H1 (cell line): ENCODE measurements around the gene CAMK2D. TPM values are rescaled to one million over a fixed set of nuclear protein-coding genes. Genes with fewer than 3 reads are reported as not detected.

Source experiments
- FOSL1 ChIP-seq: IDR thresholded peaks from 2 replicates; pipeline ENCODE4 v1.6.1; 2011; ENCODE audit warnings: mild to moderate bottlenecking, low read depth, low read length, moderate library complexity; ENCODE audit not compliant: insufficient read depth
- GABPA ChIP-seq: IDR thresholded peaks from 2 replicates; pipeline ENCODE4 v1.6.1; 2011; ENCODE audit warnings: mild to moderate bottlenecking, low read length, moderate library complexity, borderline replicate concordance; ENCODE audit not compliant: insufficient read depth
- HDAC2 ChIP-seq, 2 experiments: fragments of 300-600 bp in 1 of 2; sonication (generic) in 1 of 2; IDR thresholded peaks; 2 replicates each; pipeline ENCODE4 v1.6.1; 2011 to 2012; ENCODE audit warnings: low read depth in 2 of 2, low read length in 2 of 2, mild to moderate bottlenecking in 2 of 2, moderate library complexity in 2 of 2, borderline replicate concordance in 1 of 2, inconsistent platforms in 1 of 2
- MAFK ChIP-seq: IDR thresholded peaks from 2 replicates; pipeline ENCODE4 v1.6.1; 2012; ENCODE audit warnings: low read depth, mild to moderate bottlenecking, improper control_type of control experiment, low read length
- POLR2AphosphoS5 ChIP-seq: IDR thresholded peaks from 2 replicates; pipeline ENCODE4 v1.6.1; 2011; ENCODE audit warnings: low read depth, low read length
- polyA plus RNA-seq, 7 experiments: library from polyadenylated mRNA; depleted of rRNA in 3 of 7; stranded (reverse) in 5 of 7; unstranded in 2 of 7; fragments of >200 nt in 5 of 7; fragments of 200-250 nt in 2 of 7; gene quantifications; 1 replicate in 5 of 7; 2 replicates in 1 of 7; 4 replicates in 1 of 7; pipeline versions ENCODE4 v1.2.1 to v1.2.3, GENCODE V29; 2011 to 2013; ENCODE audit warnings: missing spikeins in 2 of 7, mixed read lengths in 2 of 7
- total RNA-seq: library from RNA; stranded (reverse); fragmentation: NEBNext Ultra II Directional; extraction: Animal tissue kit (Norgen Biotek cat#: 25700); gene quantifications from 2 replicates; pipeline ENCODE4 v1.2.1, GENCODE V29; 2021
- TF ChIP-seq, protein P1 (sequence below): fragments of 300-600 bp; sonication (generic); IDR thresholded peaks from 2 replicates; pipeline ENCODE4 v1.7.1; 2012; ENCODE audit warnings: low read length, moderate library complexity, mild to moderate bottlenecking, inconsistent platforms; ENCODE audit not compliant: insufficient replicate concordance
- TF ChIP-seq, protein P2 (sequence below): IDR thresholded peaks from 2 replicates; pipeline ENCODE4 v1.6.1; 2012; ENCODE audit warnings: inconsistent platforms
- TF ChIP-seq, protein P3 (sequence below): IDR thresholded peaks from 2 replicates; pipeline ENCODE4 v1.6.1; 2012; ENCODE audit warnings: inconsistent platforms

CAMK2D gene
- total and polyA plus RNA-seq, 2 of the 8 experiments (the other 6 are each of a cell fraction or from before 2014, with no cell fraction given), result 3.2 to 7.0 TPM

DNA sequence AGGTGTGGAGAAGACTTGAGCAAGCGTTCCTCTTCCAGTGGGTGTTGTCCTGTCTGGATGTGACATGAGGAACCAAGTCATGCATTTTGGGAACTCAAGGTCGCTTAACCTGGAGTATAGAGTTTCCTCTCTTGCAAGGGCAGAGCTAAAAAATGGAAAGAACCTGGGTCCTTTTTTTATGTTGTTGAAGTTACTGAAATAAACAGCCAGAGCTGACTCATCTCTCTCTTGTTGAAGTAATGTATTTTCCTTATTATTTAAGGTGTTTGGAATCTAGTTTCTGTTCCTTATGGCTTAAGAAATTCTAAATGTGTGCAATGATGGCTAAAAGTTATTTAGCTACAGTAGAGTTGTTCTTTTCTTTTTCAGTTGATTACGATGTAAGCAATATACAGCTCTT lies 314.5 kb downstream of the CAMK2D start (continued):
- TF ChIP-seq, protein P1, sequence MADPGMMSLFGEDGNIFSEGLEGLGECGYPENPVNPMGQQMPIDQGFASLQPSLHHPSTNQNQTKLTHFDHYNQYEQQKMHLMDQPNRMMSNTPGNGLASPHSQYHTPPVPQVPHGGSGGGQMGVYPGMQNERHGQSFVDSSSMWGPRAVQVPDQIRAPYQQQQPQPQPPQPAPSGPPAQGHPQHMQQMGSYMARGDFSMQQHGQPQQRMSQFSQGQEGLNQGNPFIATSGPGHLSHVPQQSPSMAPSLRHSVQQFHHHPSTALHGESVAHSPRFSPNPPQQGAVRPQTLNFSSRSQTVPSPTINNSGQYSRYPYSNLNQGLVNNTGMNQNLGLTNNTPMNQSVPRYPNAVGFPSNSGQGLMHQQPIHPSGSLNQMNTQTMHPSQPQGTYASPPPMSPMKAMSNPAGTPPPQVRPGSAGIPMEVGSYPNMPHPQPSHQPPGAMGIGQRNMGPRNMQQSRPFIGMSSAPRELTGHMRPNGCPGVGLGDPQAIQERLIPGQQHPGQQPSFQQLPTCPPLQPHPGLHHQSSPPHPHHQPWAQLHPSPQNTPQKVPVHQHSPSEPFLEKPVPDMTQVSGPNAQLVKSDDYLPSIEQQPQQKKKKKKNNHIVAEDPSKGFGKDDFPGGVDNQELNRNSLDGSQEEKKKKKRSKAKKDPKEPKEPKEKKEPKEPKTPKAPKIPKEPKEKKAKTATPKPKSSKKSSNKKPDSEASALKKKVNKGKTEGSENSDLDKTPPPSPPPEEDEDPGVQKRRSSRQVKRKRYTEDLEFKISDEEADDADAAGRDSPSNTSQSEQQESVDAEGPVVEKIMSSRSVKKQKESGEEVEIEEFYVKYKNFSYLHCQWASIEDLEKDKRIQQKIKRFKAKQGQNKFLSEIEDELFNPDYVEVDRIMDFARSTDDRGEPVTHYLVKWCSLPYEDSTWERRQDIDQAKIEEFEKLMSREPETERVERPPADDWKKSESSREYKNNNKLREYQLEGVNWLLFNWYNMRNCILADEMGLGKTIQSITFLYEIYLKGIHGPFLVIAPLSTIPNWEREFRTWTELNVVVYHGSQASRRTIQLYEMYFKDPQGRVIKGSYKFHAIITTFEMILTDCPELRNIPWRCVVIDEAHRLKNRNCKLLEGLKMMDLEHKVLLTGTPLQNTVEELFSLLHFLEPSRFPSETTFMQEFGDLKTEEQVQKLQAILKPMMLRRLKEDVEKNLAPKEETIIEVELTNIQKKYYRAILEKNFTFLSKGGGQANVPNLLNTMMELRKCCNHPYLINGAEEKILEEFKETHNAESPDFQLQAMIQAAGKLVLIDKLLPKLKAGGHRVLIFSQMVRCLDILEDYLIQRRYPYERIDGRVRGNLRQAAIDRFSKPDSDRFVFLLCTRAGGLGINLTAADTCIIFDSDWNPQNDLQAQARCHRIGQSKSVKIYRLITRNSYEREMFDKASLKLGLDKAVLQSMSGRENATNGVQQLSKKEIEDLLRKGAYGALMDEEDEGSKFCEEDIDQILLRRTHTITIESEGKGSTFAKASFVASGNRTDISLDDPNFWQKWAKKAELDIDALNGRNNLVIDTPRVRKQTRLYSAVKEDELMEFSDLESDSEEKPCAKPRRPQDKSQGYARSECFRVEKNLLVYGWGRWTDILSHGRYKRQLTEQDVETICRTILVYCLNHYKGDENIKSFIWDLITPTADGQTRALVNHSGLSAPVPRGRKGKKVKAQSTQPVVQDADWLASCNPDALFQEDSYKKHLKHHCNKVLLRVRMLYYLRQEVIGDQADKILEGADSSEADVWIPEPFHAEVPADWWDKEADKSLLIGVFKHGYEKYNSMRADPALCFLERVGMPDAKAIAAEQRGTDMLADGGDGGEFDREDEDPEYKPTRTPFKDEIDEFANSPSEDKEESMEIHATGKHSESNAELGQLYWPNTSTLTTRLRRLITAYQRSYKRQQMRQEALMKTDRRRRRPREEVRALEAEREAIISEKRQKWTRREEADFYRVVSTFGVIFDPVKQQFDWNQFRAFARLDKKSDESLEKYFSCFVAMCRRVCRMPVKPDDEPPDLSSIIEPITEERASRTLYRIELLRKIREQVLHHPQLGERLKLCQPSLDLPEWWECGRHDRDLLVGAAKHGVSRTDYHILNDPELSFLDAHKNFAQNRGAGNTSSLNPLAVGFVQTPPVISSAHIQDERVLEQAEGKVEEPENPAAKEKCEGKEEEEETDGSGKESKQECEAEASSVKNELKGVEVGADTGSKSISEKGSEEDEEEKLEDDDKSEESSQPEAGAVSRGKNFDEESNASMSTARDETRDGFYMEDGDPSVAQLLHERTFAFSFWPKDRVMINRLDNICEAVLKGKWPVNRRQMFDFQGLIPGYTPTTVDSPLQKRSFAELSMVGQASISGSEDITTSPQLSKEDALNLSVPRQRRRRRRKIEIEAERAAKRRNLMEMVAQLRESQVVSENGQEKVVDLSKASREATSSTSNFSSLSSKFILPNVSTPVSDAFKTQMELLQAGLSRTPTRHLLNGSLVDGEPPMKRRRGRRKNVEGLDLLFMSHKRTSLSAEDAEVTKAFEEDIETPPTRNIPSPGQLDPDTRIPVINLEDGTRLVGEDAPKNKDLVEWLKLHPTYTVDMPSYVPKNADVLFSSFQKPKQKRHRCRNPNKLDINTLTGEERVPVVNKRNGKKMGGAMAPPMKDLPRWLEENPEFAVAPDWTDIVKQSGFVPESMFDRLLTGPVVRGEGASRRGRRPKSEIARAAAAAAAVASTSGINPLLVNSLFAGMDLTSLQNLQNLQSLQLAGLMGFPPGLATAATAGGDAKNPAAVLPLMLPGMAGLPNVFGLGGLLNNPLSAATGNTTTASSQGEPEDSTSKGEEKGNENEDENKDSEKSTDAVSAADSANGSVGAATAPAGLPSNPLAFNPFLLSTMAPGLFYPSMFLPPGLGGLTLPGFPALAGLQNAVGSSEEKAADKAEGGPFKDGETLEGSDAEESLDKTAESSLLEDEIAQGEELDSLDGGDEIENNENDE, result no peak
- TF ChIP-seq GABPA (no peak), POLR2AphosphoS5 (no peak), HDAC2 (IDR thresholded peaks at IDR 0.05; ENCODE audit: borderline replicate concordance in 1 of 2, low read depth in 2 of 2, low read length in 2 of 2) (no peak), MAFK (no peak), FOSL1 (no peak)
- TF ChIP-seq, protein P2, sequence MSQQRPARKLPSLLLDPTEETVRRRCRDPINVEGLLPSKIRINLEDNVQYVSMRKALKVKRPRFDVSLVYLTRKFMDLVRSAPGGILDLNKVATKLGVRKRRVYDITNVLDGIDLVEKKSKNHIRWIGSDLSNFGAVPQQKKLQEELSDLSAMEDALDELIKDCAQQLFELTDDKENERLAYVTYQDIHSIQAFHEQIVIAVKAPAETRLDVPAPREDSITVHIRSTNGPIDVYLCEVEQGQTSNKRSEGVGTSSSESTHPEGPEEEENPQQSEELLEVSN, result no peak
- TF ChIP-seq, protein P3, sequence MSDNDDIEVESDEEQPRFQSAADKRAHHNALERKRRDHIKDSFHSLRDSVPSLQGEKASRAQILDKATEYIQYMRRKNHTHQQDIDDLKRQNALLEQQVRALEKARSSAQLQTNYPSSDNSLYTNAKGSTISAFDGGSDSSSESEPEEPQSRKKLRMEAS, result no peak
